CD14-positive monocyte (primary cell): ENCODE measurements around the gene DES. TPM values are rescaled to one million over a fixed set of nuclear protein-coding genes. Genes with fewer than 3 reads are reported as not detected.

Experiments used
- DNase-seq, 3 donors: peaks; one replicate each; pipeline ENCODE4 v3.0.0-alpha.2; 2011 to 2022
- H2AFZ ChIP-seq: 2 replicates; pipeline ENCODE4 v1.6.0; 2012; ENCODE audit warnings: mild to moderate bottlenecking, low read depth, low read length, inconsistent platforms; ENCODE audit not compliant: insufficient read depth, poor library complexity, severe bottlenecking
- H3K27ac ChIP-seq, 2 donors: 1 replicate in 1 of 2; 2 replicates in 1 of 2; pipeline ENCODE4 v1.5.1; 2012 to 2013; ENCODE audit warnings: low read length in 2 of 2, control low read depth in 1 of 2, inconsistent platforms in 1 of 2, low read depth in 1 of 2, mild to moderate bottlenecking in 1 of 2
- H3K27me3 ChIP-seq, 2 donors: one replicate each; pipeline versions ENCODE4 v1.6.0 to v1.6.1; 2011 to 2013; ENCODE audit warnings: low read length in 2 of 2; ENCODE audit not compliant: control insufficient read depth in 2 of 2, insufficient read depth in 2 of 2
- H3K36me3 ChIP-seq, 2 donors: replicated peaks in 1 of 2; 1 replicate in 1 of 2; 2 replicates in 1 of 2; pipeline versions ENCODE4 v1.5.1 to v1.6.1; 2012 to 2013; ENCODE audit warnings: low read length in 2 of 2, control low read depth in 1 of 2, inconsistent platforms in 1 of 2, mild to moderate bottlenecking in 1 of 2; ENCODE audit not compliant: insufficient read depth in 2 of 2, control insufficient read depth in 1 of 2
- H3K4me1 ChIP-seq, 2 donors: 1 replicate in 1 of 2; 2 replicates in 1 of 2; pipeline versions ENCODE4 v1.5.1 to v1.6.1; 2012 to 2013; ENCODE audit warnings: low read length in 2 of 2, control low read depth in 1 of 2, inconsistent platforms in 1 of 2, mild to moderate bottlenecking in 1 of 2, moderate library complexity in 1 of 2; ENCODE audit not compliant: insufficient read depth in 2 of 2, control insufficient read depth in 1 of 2
- H3K4me2 ChIP-seq: replicated peaks from 2 replicates; pipeline ENCODE3; 2012; ENCODE audit warnings: low read length, moderate library complexity, mild to moderate bottlenecking; ENCODE audit not compliant: poor library complexity, severe bottlenecking; ENCODE audit errors: extremely low read depth
- H3K4me3 ChIP-seq, 3 experiments: fragments of 200-600 bp in 1 of 3; sonication (generic) in 1 of 3; replicated peaks in 1 of 3; 1 replicate in 2 of 3; 2 replicates in 1 of 3; pipeline ENCODE4 v1.5.1; 2011 to 2013; ENCODE audit warnings: low read length in 3 of 3, mild to moderate bottlenecking in 3 of 3, control low read depth in 2 of 3, low read depth in 2 of 3, inconsistent platforms in 1 of 3, moderate library complexity in 1 of 3
- H3K79me2 ChIP-seq: 2 replicates; pipeline ENCODE4 v1.6.0; 2012; ENCODE audit warnings: mild to moderate bottlenecking, control low read depth, inconsistent platforms, low read length, moderate library complexity; ENCODE audit not compliant: insufficient read depth
- H3K9ac ChIP-seq: 2 replicates; pipeline ENCODE4 v1.6.0; 2017; ENCODE audit warnings: low read length, mild to moderate bottlenecking; ENCODE audit not compliant: insufficient read depth, poor library complexity, severe bottlenecking
- H3K9me3 ChIP-seq, 2 donors: replicated peaks in 1 of 2; 1 replicate in 1 of 2; 2 replicates in 1 of 2; pipeline versions ENCODE4 v1.5.1 to v1.6.1; 2012 to 2013; ENCODE audit warnings: low read length in 2 of 2, control low read depth in 1 of 2; ENCODE audit not compliant: control insufficient read depth in 1 of 2, insufficient read depth in 1 of 2
- H4K20me1 ChIP-seq: 2 replicates; pipeline ENCODE4 v1.6.0; 2012; ENCODE audit warnings: mild to moderate bottlenecking, low read length, control low read depth, moderate library complexity; ENCODE audit not compliant: insufficient read depth
- H3K27ac Mint-ChIP-seq, 7 donors: one replicate each; pipeline ENCODE4 v1.8.0; 2020; ENCODE audit warnings: mild to moderate bottlenecking in 7 of 7, mixed read lengths in 7 of 7, moderate library complexity in 6 of 7, inconsistent platforms in 2 of 7
- H3K27me3 Mint-ChIP-seq, 3 donors: one replicate each; pipeline ENCODE4 v1.8.0; 2021 to 2022; ENCODE audit warnings: low read depth in 3 of 3, mild to moderate bottlenecking in 3 of 3, mixed read lengths in 3 of 3, moderate library complexity in 3 of 3, inconsistent platforms in 1 of 3
- H3K36me3 Mint-ChIP-seq, 2 donors: one replicate each; pipeline ENCODE4 v1.8.0; 2020; ENCODE audit warnings: mixed read lengths in 2 of 2, inconsistent platforms in 1 of 2, mild to moderate bottlenecking in 1 of 2
- H3K4me1 Mint-ChIP-seq: one replicate; pipeline ENCODE4 v1.8.0; 2020; ENCODE audit warnings: mild to moderate bottlenecking, mixed read lengths
- H3K4me3 Mint-ChIP-seq, 2 donors: one replicate each; pipeline ENCODE4 v1.8.0; 2020; ENCODE audit warnings: mild to moderate bottlenecking in 2 of 2, mixed read lengths in 2 of 2, moderate library complexity in 1 of 2
- H3K9me3 Mint-ChIP-seq, 7 donors: one replicate each; pipeline ENCODE4 v1.8.0; 2020 to 2022; ENCODE audit warnings: mixed read lengths in 7 of 7, mild to moderate bottlenecking in 6 of 7, moderate library complexity in 6 of 7, inconsistent platforms in 2 of 7
- WGBS: methylation state at CpG from one replicate; pipeline ENCODE4 v1.1.5; 2013; ENCODE audit warnings: missing lambda C conversion rate; ENCODE audit not compliant: insufficient coverage; 5-methylcytosine and 5-hydroxymethylcytosine counted together
- intact Hi-C, 2 donors: fragments of 100-400 bp; cut with micrococcal nuclease; formaldehyde crosslinking; loops; one replicate each; pipeline versions ENCODE4 v1.15.0 to v1.15.1; 2023
- polyA plus RNA-seq, 3 donors: library from polyadenylated mRNA; depleted of rRNA in 1 of 3; unstranded in 2 of 3; stranded (reverse) in 1 of 3; fragments of 300-500 nt in 2 of 3; fragments of >200 nt in 1 of 3; fragmentation: Illumina TruSeq in 2 of 3; gene quantifications; 1 replicate in 2 of 3; 2 replicates in 1 of 3; pipeline ENCODE4 v1.2.3, GENCODE V29; 2012 to 2021
- TF ChIP-seq, protein P1 (sequence below): fragments of 200-600 bp; IDR thresholded peaks from one replicate; pipeline ENCODE4 v1.8.0; 2022; ENCODE audit warnings: antibody characterized with exemption, mild to moderate bottlenecking

The DES gene
- polyA plus RNA-seq, 3 donors, result 2.4 to 4.0 (median 2.4) TPM

DNA sequence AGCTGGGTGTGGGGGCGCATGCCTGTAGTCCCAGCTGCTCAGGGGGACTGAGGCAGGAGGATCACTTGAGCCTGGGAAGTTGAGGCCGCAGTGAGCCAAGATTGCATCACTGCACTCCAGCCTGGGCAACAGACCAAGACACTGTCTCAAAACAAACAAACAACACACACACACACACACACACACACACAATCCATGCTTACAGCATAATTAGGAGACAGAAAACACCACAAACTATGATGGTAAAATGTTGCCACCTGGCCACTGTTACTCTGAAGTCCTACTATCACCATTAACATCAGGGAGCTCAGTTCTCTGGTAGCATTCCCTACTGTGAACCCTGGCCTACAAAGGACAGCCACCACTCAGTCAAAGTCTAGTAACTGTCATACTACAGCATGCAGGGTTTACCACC is 48.7 kb upstream of the DES start:
- 100% methylated on average over 1 of the region's 2 CpGs for WGBS
- no peaks in the 10 kb centered on the region for H4K20me1 ChIP-seq
- H3K36me3 Mint-ChIP-seq, result peaks cover 11 to 17% of the 10 kb centered on the region in 2 donors
- no peak overlapping the region for H3K27ac ChIP-seq
- no peak overlapping the region for H3K9ac ChIP-seq
- TF ChIP-seq, protein P1, sequence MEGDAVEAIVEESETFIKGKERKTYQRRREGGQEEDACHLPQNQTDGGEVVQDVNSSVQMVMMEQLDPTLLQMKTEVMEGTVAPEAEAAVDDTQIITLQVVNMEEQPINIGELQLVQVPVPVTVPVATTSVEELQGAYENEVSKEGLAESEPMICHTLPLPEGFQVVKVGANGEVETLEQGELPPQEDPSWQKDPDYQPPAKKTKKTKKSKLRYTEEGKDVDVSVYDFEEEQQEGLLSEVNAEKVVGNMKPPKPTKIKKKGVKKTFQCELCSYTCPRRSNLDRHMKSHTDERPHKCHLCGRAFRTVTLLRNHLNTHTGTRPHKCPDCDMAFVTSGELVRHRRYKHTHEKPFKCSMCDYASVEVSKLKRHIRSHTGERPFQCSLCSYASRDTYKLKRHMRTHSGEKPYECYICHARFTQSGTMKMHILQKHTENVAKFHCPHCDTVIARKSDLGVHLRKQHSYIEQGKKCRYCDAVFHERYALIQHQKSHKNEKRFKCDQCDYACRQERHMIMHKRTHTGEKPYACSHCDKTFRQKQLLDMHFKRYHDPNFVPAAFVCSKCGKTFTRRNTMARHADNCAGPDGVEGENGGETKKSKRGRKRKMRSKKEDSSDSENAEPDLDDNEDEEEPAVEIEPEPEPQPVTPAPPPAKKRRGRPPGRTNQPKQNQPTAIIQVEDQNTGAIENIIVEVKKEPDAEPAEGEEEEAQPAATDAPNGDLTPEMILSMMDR, result no peak
- no peak overlapping the region for H3K4me2 ChIP-seq
- no peak for DNase-seq
- no peaks in the 10 kb centered on the region for H3K9me3 ChIP-seq
- H3K9me3 Mint-ChIP-seq, result no peaks in the 10 kb centered on the region
- no peaks in the 10 kb centered on the region for H3K27me3 ChIP-seq
- peaks cover 0 to 2% (median 1%) of the 10 kb centered on the region in 3 donors for H3K27me3 Mint-ChIP-seq
- H2AFZ ChIP-seq, result no peak overlapping the region
- H3K4me3 ChIP-seq, result no peak overlapping the region
- H3K36me3 ChIP-seq, result peaks cover 11 to 12% of the 10 kb centered on the region in 2 donors
- no peaks in the 10 kb centered on the region for H3K4me1 ChIP-seq
- peaks cover 4% of the 10 kb centered on the region for H3K4me1 Mint-ChIP-seq
- no peak overlapping the region for H3K4me3 Mint-ChIP-seq
- H3K27ac Mint-ChIP-seq, result no peak overlapping the region
- no peaks in the 10 kb centered on the region for H3K79me2 ChIP-seq
- intact Hi-C loops, result no loop called here

DNA sequence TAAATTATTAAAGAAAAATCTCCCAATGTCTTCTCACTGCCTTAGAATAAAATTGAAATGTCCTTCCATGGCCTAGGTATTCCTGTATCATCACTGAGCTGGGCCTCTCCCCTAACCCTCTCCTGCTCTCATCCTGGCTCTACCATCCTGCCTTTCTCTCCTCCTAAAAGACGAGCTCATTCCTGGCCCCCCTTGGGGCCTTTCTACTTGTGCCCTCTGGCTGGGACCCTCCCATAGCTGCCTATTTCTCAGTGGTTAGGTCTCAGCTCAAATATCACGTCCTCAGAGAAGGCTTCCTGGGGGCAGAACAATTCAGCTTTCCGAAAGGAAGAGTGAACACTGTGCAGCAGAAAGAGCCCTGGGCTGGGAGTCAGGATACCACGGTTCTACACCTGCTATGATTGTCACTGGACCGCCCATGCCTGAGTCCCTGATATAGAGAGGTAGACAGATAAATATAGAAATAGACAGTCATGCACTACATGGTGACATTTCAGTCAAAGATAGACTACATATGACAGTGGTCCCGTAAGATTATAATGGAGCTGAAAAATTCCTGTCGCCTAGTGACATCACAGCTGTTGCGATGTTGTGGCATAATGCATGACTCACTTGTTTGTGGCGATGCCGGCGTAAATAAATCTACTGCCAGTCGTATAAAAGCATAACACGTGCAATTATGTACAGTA is 39.9 kb upstream of the DES start:
- intact Hi-C loops, result no loop called here
- no peaks in the 10 kb centered on the region for H3K4me1 ChIP-seq
- Mint-ChIP-seq H3K36me3 (peaks cover 59 to 70% of the 10 kb centered on the region in 2 donors), H3K4me1 (no peaks in the 10 kb centered on the region), H3K4me3 (no peak overlapping the region), H3K9me3 (no peaks in the 10 kb centered on the region), H3K27ac (no peak overlapping the region), H3K27me3 (no peaks in the 10 kb centered on the region)
- no peaks in the 10 kb centered on the region for H3K27me3 ChIP-seq
- TF ChIP-seq, protein P1, result no peak
- H3K4me2 ChIP-seq, result no peak overlapping the region
- H4K20me1 ChIP-seq, result no peaks in the 10 kb centered on the region
- no peaks in the 10 kb centered on the region for H3K79me2 ChIP-seq
- WGBS, result 97% methylated on average over 10 of the region's 13 CpGs
- DNase-seq, result no peak
- H2AFZ ChIP-seq, result no peak overlapping the region
- H3K27ac ChIP-seq, result no peak overlapping the region
- H3K4me3 ChIP-seq, result no peak overlapping the region
- H3K9ac ChIP-seq, result no peak overlapping the region
- peaks cover 50 to 59% of the 10 kb centered on the region in 2 donors for H3K36me3 ChIP-seq
- H3K9me3 ChIP-seq, result no peaks in the 10 kb centered on the region
